Activated CD4-positive, alpha-beta T cell treated with anti-CD3 and anti-CD28 coated beads, Interleukin-2, amount 10 ng/mL, durations not matched to agents 7 days and 5 days (primary cell): ENCODE data around the gene LRRC46. TPM values are rescaled to one million over a fixed set of nuclear protein-coding genes. Genes with fewer than 3 reads are reported as not detected.

Experiments used
- CTCF ChIA-PET: fragments of 350-600 bp; sonication (Branson Sonifier 250); formaldehyde crosslinking; loops from one replicate; lab custom pipeline; 2021; ENCODE audit warnings: antibody characterized with exemption; lab: Charles Lee
- POLR2A ChIA-PET: fragments of 350-600 bp; sonication (Branson Sonifier 250); formaldehyde crosslinking; loops from one replicate; lab custom pipeline; 2021; ENCODE audit warnings: antibody characterized with exemption; lab: Charles Lee
- DNase-seq: peaks from one replicate; pipeline ENCODE4 v3.0.0-alpha.2; 2020
- H3K27ac Mint-ChIP-seq: one replicate; pipeline ENCODE4 v1.8.0; 2021; ENCODE audit warnings: mild to moderate bottlenecking, moderate library complexity, mixed read lengths
- H3K27me3 Mint-ChIP-seq: one replicate; pipeline ENCODE4 v1.8.0; 2021; ENCODE audit warnings: mixed read lengths
- H3K36me3 Mint-ChIP-seq: one replicate; pipeline ENCODE4 v1.8.0; 2021; ENCODE audit warnings: low read depth, mixed read lengths
- H3K4me1 Mint-ChIP-seq: one replicate; pipeline ENCODE4 v1.8.0; 2021; ENCODE audit warnings: mixed read lengths
- H3K4me3 Mint-ChIP-seq: one replicate; pipeline ENCODE4 v1.8.0; 2021; ENCODE audit warnings: mild to moderate bottlenecking, moderate library complexity, mixed read lengths
- H3K9me3 Mint-ChIP-seq: one replicate; pipeline ENCODE4 v1.8.0; 2021; ENCODE audit warnings: mixed read lengths
- total RNA-seq, 2 experiments: library from RNA; stranded (reverse); gene quantifications; one replicate each; pipeline ENCODE4 v1.2.3, GENCODE V29; 2021

The LRRC46 gene
- total RNA-seq, 2 experiments from 2014 or later: 0.79 to 1.4 TPM

DNA sequence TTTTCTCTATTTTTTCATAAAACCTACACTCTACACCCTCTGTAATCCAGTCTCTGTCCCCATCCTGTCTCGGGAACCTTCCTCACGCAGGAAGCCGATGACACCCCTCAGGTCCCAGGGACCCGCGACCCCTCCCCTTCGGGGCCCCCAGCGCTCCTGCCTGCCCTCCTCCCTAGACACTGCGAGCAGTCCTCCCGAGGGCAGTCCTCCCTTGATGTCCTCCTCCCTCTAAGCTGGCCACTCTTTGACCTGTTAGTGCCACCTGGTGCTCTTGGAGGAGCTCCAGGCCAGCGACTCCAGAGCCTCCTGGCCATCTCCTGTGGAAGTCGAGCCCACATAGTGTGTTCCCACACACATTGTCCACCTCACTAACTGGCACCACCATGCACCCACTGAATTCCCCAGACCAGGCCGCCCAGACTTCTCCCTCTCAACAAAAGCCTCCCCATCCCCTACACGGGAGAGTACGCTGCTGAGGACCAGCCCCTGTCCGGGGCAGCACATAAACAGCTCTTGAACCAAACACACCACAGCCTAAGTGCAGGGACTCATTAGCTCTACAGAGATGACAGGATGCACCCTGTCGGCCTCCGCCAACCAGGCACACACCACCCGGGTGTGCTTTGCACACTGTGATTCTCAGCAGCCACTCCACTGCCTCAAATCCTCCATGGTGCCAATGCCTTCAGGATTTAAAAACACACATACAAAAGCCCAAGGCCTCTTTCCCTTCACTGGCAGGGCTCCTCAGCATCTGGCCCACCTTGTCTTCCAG lies 19.1 kb upstream of the LRRC46 start:
- DNase-seq: no peak
- ChIA-PET CTCF (interaction anchor here (1.0 kb wide), 1 partner anchor 22 kb away, joined by 3 read pairs; no protein-coding TSS in a partner anchor), POLR2A (no interaction called here)
- H3K36me3 Mint-ChIP-seq: peaks cover 28% of the 10 kb centered on the region
- H3K4me1 Mint-ChIP-seq: no peaks in the 10 kb centered on the region
- H3K9me3 Mint-ChIP-seq: no peaks in the 10 kb centered on the region
- no peak overlapping the region for H3K27ac Mint-ChIP-seq
- no peak overlapping the region for H3K4me3 Mint-ChIP-seq
- H3K27me3 Mint-ChIP-seq: no peaks in the 10 kb centered on the region

GRCh38 chr17:47813077-47813476 lies 18.4 kb upstream of the LRRC46 start:
- ChIA-PET CTCF (no interaction called here), POLR2A (no interaction called here)
- Mint-ChIP-seq H3K9me3 (no peaks in the 10 kb centered on the region), H3K27ac (no peak overlapping the region), H3K4me3 (no peak overlapping the region), H3K36me3 (peaks cover 29% of the 10 kb centered on the region), H3K4me1 (no peaks in the 10 kb centered on the region), H3K27me3 (no peaks in the 10 kb centered on the region)
- DNase-seq: no peak

DNA sequence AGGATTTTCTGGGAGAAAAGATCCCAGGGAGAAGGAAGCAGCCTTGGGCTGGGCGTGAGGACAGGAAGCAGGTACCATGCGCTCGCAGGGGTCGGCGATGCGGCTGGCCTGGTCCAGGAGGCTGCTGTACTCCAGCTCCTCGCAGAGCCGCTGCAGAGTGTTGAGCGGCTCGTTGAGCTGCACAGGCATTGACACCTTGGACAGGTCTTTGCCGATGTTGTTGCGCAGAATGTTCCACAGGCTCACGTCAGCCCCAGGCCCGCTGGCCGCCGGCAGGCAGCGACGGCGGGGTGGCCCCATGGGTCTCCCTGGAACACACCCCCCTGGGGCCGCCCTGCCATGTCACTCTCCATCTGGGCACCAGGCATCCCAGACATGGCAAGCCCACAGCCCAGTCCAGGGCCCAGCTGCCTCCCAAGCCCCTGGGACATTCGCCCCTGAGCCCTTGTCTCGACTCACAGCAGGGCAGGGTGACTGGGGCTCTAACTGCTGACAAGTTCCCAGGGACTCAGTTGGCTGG lies 17.9 kb upstream of the LRRC46 start:
- H3K4me3 Mint-ChIP-seq: no peak overlapping the region
- no peaks in the 10 kb centered on the region for H3K9me3 Mint-ChIP-seq
- no peaks in the 10 kb centered on the region for H3K27me3 Mint-ChIP-seq
- ChIA-PET POLR2A (no interaction called here), CTCF (no interaction called here)
- H3K27ac Mint-ChIP-seq: no peak overlapping the region
- H3K4me1 Mint-ChIP-seq: no peaks in the 10 kb centered on the region
- no peak for DNase-seq
- peaks cover 27% of the 10 kb centered on the region for H3K36me3 Mint-ChIP-seq

DNA sequence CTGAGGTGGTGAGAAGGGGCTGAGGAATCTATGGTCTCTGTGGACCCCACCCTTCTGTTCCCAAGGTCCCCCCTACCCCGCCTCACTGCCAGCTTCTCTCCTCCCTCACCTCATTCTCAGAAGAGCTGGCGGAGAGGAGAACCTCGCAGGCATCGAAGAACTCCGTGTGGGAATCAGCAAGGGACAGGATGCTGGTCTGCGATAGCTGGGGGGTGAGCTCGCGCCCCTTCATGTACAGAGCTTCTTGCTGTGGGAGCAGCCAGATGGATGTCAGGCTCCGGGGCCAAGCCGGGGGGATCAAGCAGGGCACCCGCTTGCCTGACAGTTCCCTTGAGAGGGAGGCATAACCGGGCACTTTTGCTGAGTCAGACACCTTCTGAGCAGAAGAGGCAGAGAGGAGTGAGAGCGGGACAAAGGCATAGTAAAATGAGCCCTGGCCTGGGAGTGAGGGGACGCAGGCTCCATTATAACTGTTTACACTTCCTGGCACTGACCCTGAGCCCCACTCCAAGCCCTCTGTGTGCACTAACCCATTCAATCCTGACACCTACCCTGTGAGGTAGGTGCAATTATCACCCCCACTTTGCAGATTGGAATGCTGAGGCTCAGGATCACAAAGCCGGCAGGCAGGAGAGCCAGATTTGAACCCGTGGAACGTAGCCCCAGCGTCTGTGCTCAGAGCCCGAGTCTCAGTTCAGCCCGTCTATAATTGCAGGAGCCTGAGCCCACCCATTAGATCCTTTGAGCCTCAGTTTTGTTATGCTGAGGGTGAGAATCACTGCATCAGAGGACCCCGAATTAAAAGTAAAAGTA lies 16.2 kb upstream of the LRRC46 start:
- Mint-ChIP-seq H3K4me1 (peaks cover 3% of the 10 kb centered on the region), H3K9me3 (no peaks in the 10 kb centered on the region), H3K27ac (no peak overlapping the region), H3K27me3 (no peaks in the 10 kb centered on the region), H3K4me3 (no peak overlapping the region), H3K36me3 (peaks cover 22% of the 10 kb centered on the region)
- CTCF ChIA-PET: interaction anchor here (0.6 to 0.9 kb wide), 4 partner anchors 11 to 117 kb away, joined by 3 to 5 read pairs (median 4); no protein-coding TSS in a partner anchor
- no peak for DNase-seq
- POLR2A ChIA-PET: no interaction called here

DNA sequence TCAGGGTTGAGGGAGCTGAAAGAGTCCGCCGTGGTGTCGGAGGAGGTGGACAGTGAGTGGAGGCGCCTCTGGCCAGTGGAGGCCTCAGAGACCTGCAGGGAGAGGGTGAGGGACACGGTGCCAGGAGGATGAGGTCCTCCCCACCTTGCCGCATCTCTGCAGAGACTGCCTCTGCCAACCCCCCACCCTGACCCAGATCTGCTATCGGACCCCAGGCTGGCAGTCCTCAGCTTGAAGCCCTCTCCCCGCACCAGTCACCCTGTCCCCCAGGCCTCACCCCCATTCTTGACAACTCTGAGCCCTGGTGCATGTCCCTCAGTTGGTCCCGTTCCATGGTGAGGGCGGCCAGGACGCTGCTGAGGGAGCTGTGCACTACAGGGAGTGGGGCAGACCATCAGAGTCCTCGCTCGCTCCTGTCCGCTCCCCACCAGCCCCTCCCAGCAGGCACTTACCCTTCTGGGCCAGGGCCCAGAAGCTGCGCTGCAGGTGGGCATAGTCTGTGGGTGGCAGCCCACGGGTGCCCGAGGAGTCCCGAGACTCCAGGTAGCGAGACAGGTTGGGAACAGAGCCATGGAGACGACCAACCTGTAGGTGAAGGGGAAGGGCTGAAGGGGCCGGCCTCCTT lies 15.2 kb upstream of the LRRC46 start:
- Mint-ChIP-seq H3K27me3 (no peaks in the 10 kb centered on the region), H3K9me3 (no peaks in the 10 kb centered on the region), H3K4me3 (no peak overlapping the region), H3K4me1 (peaks cover 12% of the 10 kb centered on the region), H3K36me3 (peaks cover 20% of the 10 kb centered on the region), H3K27ac (no peak overlapping the region)
- CTCF ChIA-PET: interaction anchor here (0.9 kb wide), 1 partner anchor 73 kb away, joined by 5 read pairs; no protein-coding TSS in a partner anchor
- no peak for DNase-seq
- POLR2A ChIA-PET: no interaction called here

DNA sequence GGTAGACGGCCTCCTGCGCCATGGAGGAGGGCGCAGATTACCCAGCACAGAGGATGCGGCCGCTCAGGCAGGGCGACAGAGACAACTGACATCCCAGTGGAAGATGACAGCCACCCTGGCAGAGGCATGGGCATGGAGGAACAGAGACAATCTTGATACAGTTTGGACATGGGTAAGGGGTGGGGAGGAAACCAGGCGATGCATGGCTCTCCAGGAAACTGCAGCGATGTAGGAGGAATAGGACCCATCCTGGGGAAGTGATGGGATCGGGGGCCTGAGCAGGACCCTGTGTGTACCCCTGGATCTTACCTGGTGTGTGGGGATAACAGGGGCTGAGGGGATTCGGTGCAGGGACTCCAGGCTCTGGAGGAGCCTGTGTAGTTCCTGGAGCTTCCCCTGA lies 14.5 kb upstream of the LRRC46 start:
- Mint-ChIP-seq H3K9me3 (no peaks in the 10 kb centered on the region), H3K27ac (no peak overlapping the region), H3K4me1 (peaks cover 20% of the 10 kb centered on the region), H3K27me3 (no peaks in the 10 kb centered on the region), H3K4me3 (no peak overlapping the region), H3K36me3 (peaks cover 20% of the 10 kb centered on the region)
- no peak for DNase-seq
- ChIA-PET POLR2A (no interaction called here), CTCF (no interaction called here)

- no peak overlapping the region for H3K27ac Mint-ChIP-seq
- peaks cover 15% of the 10 kb centered on the region for H3K36me3 Mint-ChIP-seq
- H3K4me3 Mint-ChIP-seq: no peak overlapping the region
- POLR2A ChIA-PET: no interaction called here
- CTCF ChIA-PET: interaction anchor here (0.6 kb wide), 1 partner anchor 587 kb away, joined by 3 read pairs; no protein-coding TSS in a partner anchor
- no peak for DNase-seq
- no peaks in the 10 kb centered on the region for H3K27me3 Mint-ChIP-seq
- peaks cover 28% of the 10 kb centered on the region for H3K4me1 Mint-ChIP-seq
- H3K9me3 Mint-ChIP-seq: no peaks in the 10 kb centered on the region
Measured at GRCh38 chr17:47818002-47818695, 13.3 kb upstream of the LRRC46 start.

DNA sequence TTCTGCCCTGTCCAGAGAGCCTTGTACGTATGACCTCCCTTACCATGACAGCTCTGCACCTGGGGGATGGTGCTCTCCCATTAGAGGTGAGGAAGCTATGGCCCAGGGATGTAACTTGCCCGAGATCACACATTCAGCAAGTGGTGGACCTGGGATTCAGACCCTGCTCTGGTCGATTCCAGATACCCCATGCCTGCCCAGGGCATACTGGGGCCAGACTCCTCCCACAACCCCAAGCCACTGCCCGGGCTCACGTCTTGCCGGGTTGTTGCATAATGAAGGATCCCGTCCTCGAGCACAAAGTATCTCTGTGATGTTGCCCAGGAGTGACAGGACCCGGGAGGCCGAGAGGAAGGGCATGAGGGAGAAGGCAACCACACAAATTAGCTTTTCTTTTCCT lies 12.0 kb upstream of the LRRC46 start:
- H3K4me3 Mint-ChIP-seq: no peak overlapping the region
- no peaks in the 10 kb centered on the region for H3K27me3 Mint-ChIP-seq
- H3K4me1 Mint-ChIP-seq: peaks cover 28% of the 10 kb centered on the region
- no peak overlapping the region for H3K27ac Mint-ChIP-seq
- ChIA-PET CTCF (interaction anchor here (1.2 kb wide), 1 partner anchor 12 kb away, joined by 3 read pairs; the partner anchor contains the start of genes LRRC46 and MRPL10), POLR2A (no interaction called here)
- DNase-seq: no peak
- H3K9me3 Mint-ChIP-seq: no peaks in the 10 kb centered on the region
- H3K36me3 Mint-ChIP-seq: peaks cover 17% of the 10 kb centered on the region

DNA sequence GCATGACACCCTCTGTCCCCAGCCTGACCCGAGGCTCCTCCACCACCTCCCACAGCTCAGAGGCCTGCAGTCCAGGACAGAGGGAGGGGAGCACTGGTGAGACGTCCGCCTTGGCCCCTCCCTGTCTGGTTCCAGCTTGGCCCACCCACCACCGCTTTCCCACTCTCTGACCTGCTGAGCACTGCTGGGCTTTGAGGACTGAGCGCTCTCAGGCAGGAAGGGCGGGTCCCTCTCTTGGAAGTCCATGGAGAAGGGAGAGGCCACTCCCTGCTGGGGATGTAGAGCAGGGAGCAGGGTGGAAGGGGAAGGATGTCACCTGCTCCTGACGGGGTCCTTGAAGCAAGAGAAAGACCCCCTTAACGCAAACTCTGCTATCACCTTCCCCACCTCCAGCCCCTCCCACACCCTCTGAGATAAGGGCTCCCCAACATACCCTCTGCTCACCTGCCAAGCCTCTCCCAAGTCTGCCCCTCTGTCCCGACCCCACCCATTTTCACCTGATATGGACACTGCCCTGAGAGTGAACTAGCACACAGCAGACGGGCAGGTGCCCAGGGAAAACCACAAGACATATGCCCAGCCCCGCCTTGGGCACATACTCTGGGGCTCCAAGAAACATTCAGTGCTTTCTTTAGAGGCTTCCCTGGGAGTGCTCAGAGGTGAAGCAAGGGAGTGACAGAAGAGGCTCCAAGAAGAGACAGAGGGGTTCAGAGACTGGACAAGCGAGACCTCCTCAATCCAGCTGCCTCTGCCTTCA lies 11.3 kb upstream of the LRRC46 start:
- H3K4me3 Mint-ChIP-seq: peak overlapping the region; percentile 98
- H3K27me3 Mint-ChIP-seq: no peaks in the 10 kb centered on the region
- CTCF ChIA-PET: interaction anchor here (1.2 to 1.4 kb wide), 2 partner anchors 11 to 16 kb away, joined by 3 to 5 read pairs; partner anchors contain the start of genes LRRC46 and MRPL10
- no peak for DNase-seq
- POLR2A ChIA-PET: no interaction called here
- H3K27ac Mint-ChIP-seq: peak overlapping the region; percentile 25
- peaks cover 15% of the 10 kb centered on the region for H3K36me3 Mint-ChIP-seq
- peaks cover 28% of the 10 kb centered on the region for H3K4me1 Mint-ChIP-seq
- H3K9me3 Mint-ChIP-seq: no peaks in the 10 kb centered on the region

DNA sequence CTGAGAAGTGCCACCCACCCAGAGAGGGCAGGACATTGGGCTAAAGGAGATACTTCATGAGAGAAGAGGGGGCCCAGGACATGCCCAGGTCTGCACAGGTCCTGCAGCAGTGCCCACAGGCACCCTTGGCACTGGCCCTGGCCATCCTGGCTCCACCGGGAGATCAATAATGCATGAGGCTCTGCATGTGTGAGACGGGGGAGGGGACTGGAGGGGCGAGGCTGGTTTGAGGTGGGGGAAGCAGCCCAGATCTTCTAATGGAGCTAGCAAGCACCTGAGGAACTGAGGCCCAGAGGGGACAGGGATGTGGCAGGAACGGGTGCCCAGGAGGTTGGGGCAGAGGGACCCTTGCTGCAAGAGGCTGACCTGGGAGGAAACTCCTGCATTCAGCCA lies 10.4 kb upstream of the LRRC46 start:
- peaks cover 28% of the 10 kb centered on the region for H3K4me1 Mint-ChIP-seq
- POLR2A ChIA-PET: no interaction called here
- CTCF ChIA-PET: interaction anchor here (1.2 to 1.4 kb wide), 2 partner anchors 14 to 15 kb away, joined by 3 to 5 read pairs; no protein-coding TSS in a partner anchor
- H3K9me3 Mint-ChIP-seq: no peaks in the 10 kb centered on the region
- peaks cover 21% of the 10 kb centered on the region for H3K36me3 Mint-ChIP-seq
- H3K27ac Mint-ChIP-seq: peak overlapping the region; percentile 90
- H3K4me3 Mint-ChIP-seq: peak overlapping the region; percentile 98
- no peaks in the 10 kb centered on the region for H3K27me3 Mint-ChIP-seq
- DNase-seq: no peak
